Left forelimb (tissue), 1 donor: ENCODE data around the gene ATG2A.
A peak's percentile ranks its signal among the peaks of the same experiment; 100 is the strongest.

Experiments
- DNase-seq: peaks from one replicate; pipeline ENCODE4 v3.0.0-alpha.2; 2018; ENCODE audit warnings: low spot score

The ATG2A gene

GRCh38 chr11:64924910-64925284, 7.9 kb upstream of the ATG2A start:
- DNase-seq, result no peak

- peak; percentile 91 for DNase-seq
These were observed 7.2 kb upstream of the ATG2A start, which contains the start of gene PPP2R5B for GRCh38 chr11:64923944-64924909. TSS of gene PPP2R5B (plus strand) at chr11:64924689. CDS start at chr11:64925735, 1,046 bp downstream.

- DNase-seq, result no peak
These were observed 6.2 kb upstream of the ATG2A start for GRCh38 chr11:64923151-64923661.

GRCh38 chr11:64921384-64921783, 4.4 kb upstream of the ATG2A start:
- DNase-seq, result no peak

GRCh38 chr11:64920124-64920523, 3.1 kb upstream of the ATG2A start:
- no peak for DNase-seq

GRCh38 chr11:64919627-64920026, 2.6 kb upstream of the ATG2A start:
- DNase-seq, result no peak

GRCh38 chr11:64918017-64918416, 1.0 kb upstream of the ATG2A start:
- DNase-seq, result no peak

GRCh38 chr11:64917663-64917995, 620 bp upstream of the ATG2A start:
- no peak for DNase-seq

- DNase-seq, result no peak
These were observed 802 bp downstream of the ATG2A start for GRCh38 chr11:64916040-64916774.

GRCh38 chr11:64915376-64915887, 1.6 kb downstream of the ATG2A start:
- no peak for DNase-seq

- DNase-seq, result no peak
These were observed 2.9 kb downstream of the ATG2A start for GRCh38 chr11:64914123-64914522.

GRCh38 chr11:64913171-64913727, 3.8 kb downstream of the ATG2A start:
- DNase-seq, result no peak

GRCh38 chr11:64911689-64912088, 5.3 kb downstream of the ATG2A start:
- DNase-seq, result no peak

GRCh38 chr11:64911142-64911541, 5.9 kb downstream of the ATG2A start:
- no peak for DNase-seq

GRCh38 chr11:64910451-64911093, 6.4 kb downstream of the ATG2A start:
- DNase-seq, result no peak

- no peak for DNase-seq
These were observed 7.2 kb downstream of the ATG2A start for GRCh38 chr11:64909653-64910343.

GRCh38 chr11:64908766-64909165, 8.2 kb downstream of the ATG2A start:
- DNase-seq, result no peak

GRCh38 chr11:64906314-64906635, 10.7 kb downstream of the ATG2A start:
- no peak for DNase-seq

GRCh38 chr11:64905516-64906313, 11.3 kb downstream of the ATG2A start:
- no peak for DNase-seq

- no peak for DNase-seq
These were observed 13.6 kb downstream of the ATG2A start for GRCh38 chr11:64903291-64903833.
